ENCODE measurements around the gene ANLN.
A peak's percentile ranks its signal among the peaks of the same experiment; 100 is the strongest.

ANLN gene

GRCh38 chr7:36415144-36415543 is 25.5 kb downstream of the ANLN start:
- no peak for DNase-seq

GRCh38 chr7:36416251-36416650 is 26.6 kb downstream of the ANLN start:
- DNase-seq = no peak

- no peak for DNase-seq
Measured at GRCh38 chr7:36420307-36420706, 30.6 kb downstream of the ANLN start.

- DNase-seq = no peak
Measured at GRCh38 chr7:36422072-36422471, 32.4 kb downstream of the ANLN start.

- no peak for DNase-seq
Measured at GRCh38 chr7:36423633-36424032, 34.0 kb downstream of the ANLN start.

GRCh38 chr7:36430186-36430585 is 40.5 kb downstream of the ANLN start:
- no peak for DNase-seq

- no peak for DNase-seq
Measured at GRCh38 chr7:36430881-36431280, 41.2 kb downstream of the ANLN start.

- DNase-seq = no peak
Measured at GRCh38 chr7:36438211-36438610, 48.5 kb downstream of the ANLN start.

GRCh38 chr7:36439624-36440023 is 50.0 kb downstream of the ANLN start:
- no peak for DNase-seq

GRCh38 chr7:36440880-36441279 is 51.2 kb downstream of the ANLN start:
- DNase-seq = no peak

GRCh38 chr7:36441344-36442022 is 51.8 kb downstream of the ANLN start:
- DNase-seq = no peak

- no peak for DNase-seq
Measured at GRCh38 chr7:36448781-36449379, 59.2 kb downstream of the ANLN start.

- DNase-seq = no peak
Measured at GRCh38 chr7:36449685-36450084, 60.0 kb downstream of the ANLN start.

- no peak for DNase-seq
Measured at GRCh38 chr7:36453769-36454168, 64.1 kb downstream of the ANLN start.

GRCh38 chr7:36455646-36456045 is 66.0 kb downstream of the ANLN start:
- no peak for DNase-seq

- no peak for DNase-seq
Measured at GRCh38 chr7:36456138-36456537, 66.5 kb downstream of the ANLN start.

GRCh38 chr7:36456548-36456947 is 66.9 kb downstream of the ANLN start:
- no peak for DNase-seq

- DNase-seq = no peak
Measured at GRCh38 chr7:36459236-36459960, 69.7 kb downstream of the ANLN start.

- DNase-seq = no peak
Measured at GRCh38 chr7:36460811-36461429, 71.3 kb downstream of the ANLN start.

GRCh38 chr7:36462551-36463137 is 73.0 kb downstream of the ANLN start:
- no peak for DNase-seq

GRCh38 chr7:36464271-36464670 is 74.6 kb downstream of the ANLN start:
- no peak for DNase-seq

GRCh38 chr7:36466001-36466400 is 76.3 kb downstream of the ANLN start:
- DNase-seq = peak; percentile 22

GRCh38 chr7:36468370-36469101 is 78.9 kb downstream of the ANLN start:
- no peak for DNase-seq

Data from GF-D8 (cell line).